GM18499 (cell line): ENCODE results near the gene HOXA2.

Source experiments
- ATAC-seq: cut with Tn5 transposase; IDR thresholded peaks from one replicate; pipeline ENCODE4 v1.9.1; 2021; ENCODE audit warnings: moderate number of reproducible peaks; ENCODE audit not compliant: insufficient read depth, unreplicated experiment

HOXA2 gene

DNA sequence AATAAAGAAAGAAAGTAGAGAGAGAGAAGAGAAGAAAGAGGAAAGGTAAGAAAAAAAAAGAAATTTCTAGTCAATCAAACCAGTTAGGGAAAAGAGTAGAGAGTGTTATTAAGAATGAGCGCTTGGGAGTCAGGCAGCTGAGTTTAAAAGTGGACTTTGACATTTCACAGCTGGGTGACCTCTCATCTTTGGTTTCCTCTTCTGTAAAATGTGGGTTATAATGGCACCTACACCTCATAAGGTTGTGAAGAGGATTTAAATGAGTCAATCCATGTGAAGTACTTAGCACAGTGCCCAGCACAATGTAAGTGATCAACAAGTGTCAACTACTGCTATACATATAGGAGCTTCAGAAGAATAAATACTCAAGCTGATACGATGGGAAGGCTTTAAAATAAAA, 18.8 kb downstream of the HOXA2 start:
- no peak for ATAC-seq

DNA sequence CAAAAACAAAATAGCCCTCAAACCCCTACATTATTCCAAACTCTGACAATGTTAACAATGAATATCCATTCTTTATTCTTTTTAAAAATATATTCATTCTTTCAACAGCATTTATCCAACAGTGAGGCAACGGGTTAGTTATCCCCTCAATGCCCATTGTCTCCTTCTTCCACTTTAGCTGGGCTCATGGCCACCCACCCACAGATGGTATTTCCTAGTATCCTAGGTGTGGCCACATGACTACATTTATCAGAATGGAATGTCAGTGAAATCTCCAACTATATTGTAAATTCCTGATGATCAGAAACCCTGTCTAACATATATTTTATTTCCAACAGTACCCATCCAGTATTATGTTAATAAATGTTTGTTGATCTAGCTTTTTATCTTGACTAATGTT, 20.3 kb downstream of the HOXA2 start:
- ATAC-seq, result no peak

DNA sequence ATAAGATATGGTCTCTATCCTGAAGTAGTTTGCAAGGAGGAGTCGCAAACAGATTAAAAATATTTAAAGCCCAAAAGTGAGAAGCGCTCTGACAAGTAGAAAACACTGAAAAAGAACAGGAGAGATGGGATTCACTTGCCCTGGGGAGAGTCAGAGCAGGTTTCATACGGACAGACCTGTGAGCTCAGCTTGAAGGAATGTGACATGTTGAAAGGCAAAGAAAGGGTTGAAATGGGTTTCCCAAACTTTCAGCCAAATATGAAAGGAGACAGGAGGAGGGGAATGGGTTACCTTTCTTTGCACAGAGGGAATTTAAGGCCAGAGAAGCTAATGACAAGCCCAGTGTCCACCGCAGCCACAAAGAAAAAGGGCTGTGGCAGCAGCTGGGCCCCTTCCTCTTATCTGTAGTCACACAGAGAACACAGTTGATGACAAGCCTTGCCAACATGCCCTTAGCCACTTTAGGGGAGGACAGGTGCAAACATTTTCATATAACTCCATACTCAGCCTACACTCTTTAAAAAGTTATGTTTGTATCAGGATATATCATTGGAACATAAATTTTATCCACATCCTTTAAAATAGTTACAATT, 21.5 kb downstream of the HOXA2 start:
- no peak for ATAC-seq

- ATAC-seq, result no peak
These were observed 23.1 kb downstream of the HOXA2 start for GRCh38 chr7:27079234-27079975.

- no peak for ATAC-seq
These were observed 23.8 kb downstream of the HOXA2 start for GRCh38 chr7:27078616-27079233.

DNA sequence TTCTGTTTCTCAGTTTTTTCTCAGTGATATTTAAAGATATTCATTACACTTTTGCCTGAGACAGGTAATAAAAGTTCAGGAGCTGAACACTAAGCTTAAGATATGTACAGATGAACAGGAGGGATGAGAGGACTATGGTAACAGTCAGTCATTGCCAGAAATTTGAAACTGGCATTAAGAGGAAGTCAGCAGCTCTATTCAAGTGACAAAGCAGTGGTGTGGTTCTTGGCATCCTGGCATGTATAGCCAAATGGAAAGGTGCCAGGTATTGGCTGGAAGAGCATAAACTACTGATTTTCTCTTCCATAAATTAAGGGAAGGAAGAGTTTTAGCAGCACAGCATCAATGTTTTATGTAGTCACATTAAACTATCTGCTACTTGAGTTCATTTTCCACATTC, 29.4 kb downstream of the HOXA2 start:
- no peak for ATAC-seq

GRCh38 chr7:27071622-27072390, 30.7 kb downstream of the HOXA2 start:
- no peak for ATAC-seq

- ATAC-seq, result no peak
These were observed 34.2 kb downstream of the HOXA2 start for GRCh38 chr7:27068259-27068658.

GRCh38 chr7:27066148-27066547, 36.3 kb downstream of the HOXA2 start:
- ATAC-seq, result no peak

- ATAC-seq, result no peak
These were observed 36.8 kb downstream of the HOXA2 start for GRCh38 chr7:27065709-27066108.

- no peak for ATAC-seq
These were observed 37.8 kb downstream of the HOXA2 start for GRCh38 chr7:27064661-27065060.

DNA sequence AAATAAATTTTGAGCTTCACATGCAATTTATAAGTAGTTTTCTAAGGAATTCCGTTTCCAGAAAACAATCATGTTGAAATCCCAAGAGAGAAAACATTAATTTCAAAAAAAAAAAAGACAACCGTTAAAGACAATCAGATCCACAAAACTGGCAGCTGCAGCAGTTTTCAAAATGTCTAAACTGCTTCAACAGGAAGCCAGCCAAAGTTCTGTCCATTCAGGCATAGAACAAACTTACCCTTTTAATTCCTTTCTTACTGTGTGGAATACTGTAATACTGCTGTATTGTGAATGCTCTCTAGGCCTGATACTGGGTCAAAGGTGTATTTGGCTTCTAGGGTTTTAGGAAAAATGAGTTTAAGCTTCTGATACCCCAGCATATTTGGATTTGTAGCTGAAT, 38.3 kb downstream of the HOXA2 start:
- ATAC-seq, result no peak

DNA sequence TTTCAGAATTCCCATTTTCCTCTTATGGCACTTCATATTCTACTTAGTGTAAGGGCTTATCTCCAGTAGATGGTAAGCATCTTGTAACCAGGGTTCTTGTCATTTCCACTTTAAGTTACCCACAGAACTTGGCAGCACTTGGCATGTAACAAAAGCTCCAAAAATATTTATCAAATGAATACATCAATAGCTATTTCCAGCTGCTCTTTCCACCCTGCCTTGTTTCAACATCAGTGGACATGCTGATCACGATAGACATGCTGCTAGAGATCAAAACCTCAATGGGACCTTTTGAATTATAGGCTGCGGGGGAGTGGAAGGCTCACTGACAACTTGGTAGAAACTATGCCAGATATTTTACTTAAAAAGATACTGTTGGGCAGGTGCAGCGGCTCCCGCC, 39.5 kb downstream of the HOXA2 start:
- no peak for ATAC-seq

DNA sequence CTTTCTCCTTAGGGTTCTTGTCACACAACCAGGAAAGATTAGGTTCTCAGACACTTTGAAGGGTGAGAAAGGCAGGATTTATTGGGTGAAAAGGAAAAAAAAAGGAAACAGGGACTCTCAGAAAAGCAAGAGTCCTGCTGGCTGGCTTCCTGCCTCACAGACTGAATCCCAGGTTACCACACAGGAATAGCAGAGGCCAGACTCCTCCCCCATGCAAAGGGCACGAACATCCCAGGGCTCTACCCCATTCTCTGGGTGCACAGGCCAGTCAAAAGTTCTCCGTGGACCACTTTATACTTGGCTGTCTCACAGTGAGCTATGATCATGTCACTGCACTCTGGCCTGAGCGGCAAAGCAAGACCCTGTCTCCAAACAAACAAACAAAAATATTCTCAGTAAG, 49.3 kb downstream of the HOXA2 start:
- no peak for ATAC-seq

GRCh38 chr7:27051451-27051850, 51.0 kb downstream of the HOXA2 start:
- ATAC-seq, result no peak
